ENCODE results near the gene MRPS12. TPM values are rescaled to one million over a fixed set of nuclear protein-coding genes. Genes with fewer than 3 reads are reported as not detected.
"Not testable (repeated sequence)": the region's sequence is repeated elsewhere in the genome, so short reads cannot be mapped to it uniquely, and the experiment has no call there.

The MRPS12 gene
- total RNA-seq, 4 donors from 2014 or later = 17.7 to 33.6 (median 22.1) TPM

- TF ChIP-seq POLR2A (IDR thresholded peaks at IDR 0.05) = no peak
- TF ChIP-seq CTCF (IDR thresholded peaks at IDR 0.05) = no peak
- 86 to 97% methylated on average over 18 to 21 of the region's 29 CpGs for WGBS, 2 donors
- intact Hi-C loops (cut with DNase I) = no loop called here
- H3K4me3 ChIP-seq (replicated peaks in 1 of 3) = no peak overlapping the region
- no peaks in the 10 kb centered on the region for H3K9me3 ChIP-seq
- peak in 1 of 2 donors; percentile 9 for DNase-seq
- H3K27ac ChIP-seq = no peak overlapping the region
- H3K4me1 ChIP-seq = peaks cover 0 to 17% of the 10 kb centered on the region in 2 donors
- no peaks in the 10 kb centered on the region for H3K27me3 ChIP-seq
- no peaks in the 10 kb centered on the region for H3K36me3 ChIP-seq
These were observed 1.9 kb downstream of the MRPS12 start for GRCh38 chr19:38932425-38933179.

GRCh38 chr19:38933544-38933943 is 2.8 kb downstream of the MRPS12 start:
- TF ChIP-seq CTCF (IDR thresholded peaks at IDR 0.05) = no peak
- intact Hi-C loops (cut with DNase I) = no loop called here

GRCh38 chr19:38939957-38940356 is 9.2 kb downstream of the MRPS12 start:
- Histone ChIP-seq H3K4me3 (replicated peaks in 1 of 3) (no peak overlapping the region), H3K27ac (no peak overlapping the region), H3K9me3 (no peaks in the 10 kb centered on the region), H3K36me3 (no peaks in the 10 kb centered on the region), H3K27me3 (no peaks in the 10 kb centered on the region), H3K4me1 (no peaks in the 10 kb centered on the region)
- TF ChIP-seq POLR2A (IDR thresholded peaks at IDR 0.05) = no peak
- TF ChIP-seq CTCF (IDR thresholded peaks at IDR 0.05) = no peak
- intact Hi-C loops (cut with DNase I) = loop anchor here (10.0 kb wide), 1 partner anchor 405 kb away; no protein-coding TSS in a partner anchor
- DNase-seq = no peak
- WGBS, 2 donors = 44 to 60% methylated on average over 5 of the region's 5 CpGs

More at GRCh38 chr19:38933544-38933943, 2.8 kb downstream of the MRPS12 start:
- no peak for DNase-seq
- Histone ChIP-seq H3K4me3 (replicated peaks in 1 of 3) (no peak overlapping the region), H3K36me3 (no peaks in the 10 kb centered on the region), H3K27ac (no peak overlapping the region), H3K4me1 (peaks cover 0 to 17% of the 10 kb centered on the region in 2 donors), H3K27me3 (no peaks in the 10 kb centered on the region), H3K9me3 (no peaks in the 10 kb centered on the region)
- 67 to 80% methylated on average over 4 of the region's 4 CpGs for WGBS, 2 donors

- not testable (repeated sequence) for H3K9me3 ChIP-seq; H3K4me3 ChIP-seq (replicated peaks in 1 of 3); H3K27ac ChIP-seq; H3K36me3 ChIP-seq; H3K4me1 ChIP-seq; H3K27me3 ChIP-seq; DNase-seq
- 83 to 90% methylated on average over 5 of the region's 5 CpGs for WGBS, 2 donors
- intact Hi-C loops (cut with DNase I) = loop anchor here (10.0 kb wide), 1 partner anchor 407 kb away; no protein-coding TSS in a partner anchor
These were observed 10.7 kb downstream of the MRPS12 start for GRCh38 chr19:38941466-38941865.

GRCh38 chr19:38941979-38942378 is 11.2 kb downstream of the MRPS12 start:
- WGBS, 2 donors = 82 to 86% methylated on average over 2 of the region's 2 CpGs
- no peak for TF ChIP-seq CTCF (IDR thresholded peaks at IDR 0.05)
- intact Hi-C loops (cut with DNase I) = loop anchor here (10.0 kb wide), 1 partner anchor 407 kb away; no protein-coding TSS in a partner anchor
- DNase-seq = no peak
- H3K27ac ChIP-seq = no peak overlapping the region
- no peaks in the 10 kb centered on the region for H3K36me3 ChIP-seq
- H3K4me1 ChIP-seq = no peaks in the 10 kb centered on the region
- H3K4me3 ChIP-seq (replicated peaks in 1 of 3) = no peak overlapping the region
- H3K27me3 ChIP-seq = no peaks in the 10 kb centered on the region
- no peaks in the 10 kb centered on the region for H3K9me3 ChIP-seq
